Suppressor macrophage treated with lipopolysaccharide for 1 hour (primary cell): Measurements from ENCODE around the gene LRRC8C.
"Not testable (repeated sequence)": the region's sequence is repeated elsewhere in the genome, so short reads cannot be mapped to it uniquely, and the experiment has no call there.

Source experiments
- DNase-seq, 3 donors: peaks; one replicate each; pipeline ENCODE4 v3.0.0-alpha.2; 2020 to 2022

The LRRC8C gene

GRCh38 chr1:89608319-89608983, 24.5 kb upstream of the LRRC8C start:
- DNase-seq = peak in 2 of 3 donors; percentile 13 to 30

GRCh38 chr1:89608984-89609725, 23.8 kb upstream of the LRRC8C start:
- DNase-seq = no peak

GRCh38 chr1:89609781-89610456, 23.0 kb upstream of the LRRC8C start:
- DNase-seq = no peak

GRCh38 chr1:89610457-89611011, 22.4 kb upstream of the LRRC8C start:
- DNase-seq = no peak

- no peak for DNase-seq
Observed at GRCh38 chr1:89611721-89612120, 21.2 kb upstream of the LRRC8C start.

GRCh38 chr1:89613928-89614327, 19.0 kb upstream of the LRRC8C start:
- no peak for DNase-seq

- peak; percentile 46 to 72 (median 56) for DNase-seq
Observed at GRCh38 chr1:89615676-89616598, 17.0 kb upstream of the LRRC8C start.

- DNase-seq = no peak
Observed at GRCh38 chr1:89616844-89617627, 15.9 kb upstream of the LRRC8C start.

- peak; percentile 5 to 42 (median 24) for DNase-seq
Observed at GRCh38 chr1:89620664-89621063, 12.3 kb upstream of the LRRC8C start.

GRCh38 chr1:89622895-89623294, 10.0 kb upstream of the LRRC8C start:
- DNase-seq = no peak

GRCh38 chr1:89624314-89624713, 8.6 kb upstream of the LRRC8C start:
- no peak for DNase-seq

- DNase-seq = no peak
Observed at GRCh38 chr1:89624715-89625323, 8.1 kb upstream of the LRRC8C start.

- no peak for DNase-seq
Observed at GRCh38 chr1:89627596-89627962, 5.3 kb upstream of the LRRC8C start.

GRCh38 chr1:89629146-89629545, 3.8 kb upstream of the LRRC8C start:
- DNase-seq = no peak

GRCh38 chr1:89629600-89629999, 3.3 kb upstream of the LRRC8C start:
- DNase-seq = not testable (repeated sequence)

GRCh38 chr1:89630048-89630447, 2.9 kb upstream of the LRRC8C start:
- no peak for DNase-seq

- peak in 1 of 3 donors; percentile 10 for DNase-seq
Observed at GRCh38 chr1:89631816-89632656, 884 bp upstream of the LRRC8C start.

- DNase-seq = peak; percentile 44 to 76 (median 63)
Observed at GRCh38 chr1:89633248-89633799, 404 bp downstream of the LRRC8C start.

GRCh38 chr1:89633800-89634625, 1.1 kb downstream of the LRRC8C start:
- DNase-seq = peak in 1 of 3 donors; percentile 31
